ENCODE data around the gene TPSAB1. TPM values are rescaled to one million over a fixed set of nuclear protein-coding genes. Genes with fewer than 3 reads are reported as not detected.

Gene TPSAB1
- total RNA-seq, 4 donors from 2014 or later = 4.3 to 8.6 (median 6.5) TPM

GRCh38 chr16:1206326-1206725, 34.2 kb upstream of the TPSAB1 start:
- H3K27ac ChIP-seq = no peak overlapping the region
- no peak for DNase-seq
- WGBS, 2 donors = 80 to 83% methylated on average over 8 to 9 of the region's 9 CpGs
- H3K4me1 ChIP-seq = no peaks in the 10 kb centered on the region
- TF ChIP-seq POLR2A (IDR thresholded peaks at IDR 0.05) = no peak
- H3K9me3 ChIP-seq = no peaks in the 10 kb centered on the region
- intact Hi-C loops (cut with DNase I) = no loop called here
- no peak overlapping the region for H3K4me3 ChIP-seq (replicated peaks in 1 of 3)
- no peaks in the 10 kb centered on the region for H3K27me3 ChIP-seq
- no peaks in the 10 kb centered on the region for H3K36me3 ChIP-seq

GRCh38 chr16:1206786-1207185, 33.7 kb upstream of the TPSAB1 start:
- intact Hi-C loops (cut with DNase I) = no loop called here
- TF ChIP-seq, protein P1, sequence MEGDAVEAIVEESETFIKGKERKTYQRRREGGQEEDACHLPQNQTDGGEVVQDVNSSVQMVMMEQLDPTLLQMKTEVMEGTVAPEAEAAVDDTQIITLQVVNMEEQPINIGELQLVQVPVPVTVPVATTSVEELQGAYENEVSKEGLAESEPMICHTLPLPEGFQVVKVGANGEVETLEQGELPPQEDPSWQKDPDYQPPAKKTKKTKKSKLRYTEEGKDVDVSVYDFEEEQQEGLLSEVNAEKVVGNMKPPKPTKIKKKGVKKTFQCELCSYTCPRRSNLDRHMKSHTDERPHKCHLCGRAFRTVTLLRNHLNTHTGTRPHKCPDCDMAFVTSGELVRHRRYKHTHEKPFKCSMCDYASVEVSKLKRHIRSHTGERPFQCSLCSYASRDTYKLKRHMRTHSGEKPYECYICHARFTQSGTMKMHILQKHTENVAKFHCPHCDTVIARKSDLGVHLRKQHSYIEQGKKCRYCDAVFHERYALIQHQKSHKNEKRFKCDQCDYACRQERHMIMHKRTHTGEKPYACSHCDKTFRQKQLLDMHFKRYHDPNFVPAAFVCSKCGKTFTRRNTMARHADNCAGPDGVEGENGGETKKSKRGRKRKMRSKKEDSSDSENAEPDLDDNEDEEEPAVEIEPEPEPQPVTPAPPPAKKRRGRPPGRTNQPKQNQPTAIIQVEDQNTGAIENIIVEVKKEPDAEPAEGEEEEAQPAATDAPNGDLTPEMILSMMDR (IDR thresholded peaks at IDR 0.05) = no peak
- no peak for TF ChIP-seq POLR2A (IDR thresholded peaks at IDR 0.05)
- H3K4me3 ChIP-seq (replicated peaks in 1 of 3) = no peak overlapping the region
- 86 to 89% methylated on average over 8 to 16 of the region's 16 CpGs for WGBS, 2 donors
- no peaks in the 10 kb centered on the region for H3K4me1 ChIP-seq
- H3K36me3 ChIP-seq = no peaks in the 10 kb centered on the region
- no peaks in the 10 kb centered on the region for H3K9me3 ChIP-seq
- H3K27me3 ChIP-seq = no peaks in the 10 kb centered on the region
- H3K27ac ChIP-seq = no peak overlapping the region
- no peak for DNase-seq

DNA sequence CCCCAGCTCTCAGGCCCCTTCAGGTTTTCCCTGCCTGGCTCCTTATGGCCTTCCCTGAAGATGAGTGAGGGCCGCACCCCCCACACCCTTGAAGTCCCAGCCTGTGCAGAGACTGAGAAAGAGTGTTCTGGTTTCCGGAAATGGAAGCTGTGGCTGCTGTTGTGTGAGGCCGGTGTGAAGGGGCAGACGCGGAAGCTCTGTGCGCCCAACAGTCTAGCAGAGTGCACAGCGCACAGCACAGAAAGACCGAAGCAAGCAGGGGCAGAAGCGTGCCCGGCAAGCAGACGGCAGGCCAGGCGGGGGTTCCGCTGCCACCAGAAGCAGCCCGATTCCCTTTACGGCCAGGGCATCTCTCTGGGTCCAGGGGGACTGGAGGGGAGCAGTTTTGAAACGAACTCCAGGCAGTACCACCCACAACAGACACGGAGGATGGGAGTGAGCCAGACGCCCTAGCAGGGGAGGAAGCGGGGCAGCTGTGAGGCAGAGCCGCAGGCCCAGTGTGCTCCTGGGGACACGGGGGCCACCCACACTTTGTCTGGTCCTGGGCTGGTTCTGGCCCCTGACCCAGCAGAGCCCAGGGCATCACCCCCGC, 32.2 kb upstream of the TPSAB1 start:
- Histone ChIP-seq H3K27me3 (no peaks in the 10 kb centered on the region), H3K36me3 (no peaks in the 10 kb centered on the region), H3K4me1 (no peaks in the 10 kb centered on the region), H3K9me3 (no peaks in the 10 kb centered on the region), H3K4me3 (replicated peaks in 1 of 3) (no peak overlapping the region), H3K27ac (no peak overlapping the region)
- DNase-seq = no peak
- TF ChIP-seq, protein P1 (IDR thresholded peaks at IDR 0.05) = no peak
- TF ChIP-seq POLR2A (IDR thresholded peaks at IDR 0.05) = no peak
- intact Hi-C loops (cut with DNase I) = no loop called here
- 85 to 95% methylated on average over 14 to 21 of the region's 22 CpGs for whole genome bisulfite sequencing, 2 donors

- WGBS, 2 donors = 95% methylated on average over 28 to 37 of the region's 43 CpGs
- H3K36me3 ChIP-seq = no peaks in the 10 kb centered on the region
- intact Hi-C loops (cut with DNase I) = no loop called here
- no peaks in the 10 kb centered on the region for H3K4me1 ChIP-seq
- H3K27me3 ChIP-seq = no peaks in the 10 kb centered on the region
- H3K4me3 ChIP-seq (replicated peaks in 1 of 3) = no peak overlapping the region
- no peak for DNase-seq
- no peak for TF ChIP-seq POLR2A (IDR thresholded peaks at IDR 0.05)
- TF ChIP-seq, protein P1 (IDR thresholded peaks at IDR 0.05) = no peak
- H3K27ac ChIP-seq = no peak overlapping the region
- H3K9me3 ChIP-seq = no peaks in the 10 kb centered on the region
These were observed 31.4 kb upstream of the TPSAB1 start for GRCh38 chr16:1209081-1209480.

- WGBS, 2 donors = 86 to 97% methylated on average over 14 to 17 of the region's 23 CpGs
- Histone ChIP-seq H3K27me3 (no peaks in the 10 kb centered on the region), H3K36me3 (no peaks in the 10 kb centered on the region), H3K9me3 (no peaks in the 10 kb centered on the region), H3K4me3 (replicated peaks in 1 of 3) (no peak overlapping the region), H3K4me1 (no peaks in the 10 kb centered on the region), H3K27ac (no peak overlapping the region)
- TF ChIP-seq, protein P1 (IDR thresholded peaks at IDR 0.05) = no peak
- TF ChIP-seq POLR2A (IDR thresholded peaks at IDR 0.05) = no peak
- DNase-seq = no peak
- intact Hi-C loops (cut with DNase I) = no loop called here
These were observed 30.0 kb upstream of the TPSAB1 start for GRCh38 chr16:1210461-1210860.

Measured in thyroid gland (tissue), 4 donors.